Jurkat, Clone E6-1 (cell line): ENCODE results near the gene SUDS3.

ENCODE experiments used
- DNase-seq: peaks from one replicate; pipeline ENCODE4 v3.0.0-alpha.2; 2011; ENCODE audit warnings: low read depth, low spot score
- H3K4me3 ChIP-seq: 2 replicates; pipeline ENCODE4 v1.5.1; 2011; ENCODE audit warnings: mild to moderate bottlenecking, low read length, control low read depth, moderate library complexity

Gene SUDS3

DNA sequence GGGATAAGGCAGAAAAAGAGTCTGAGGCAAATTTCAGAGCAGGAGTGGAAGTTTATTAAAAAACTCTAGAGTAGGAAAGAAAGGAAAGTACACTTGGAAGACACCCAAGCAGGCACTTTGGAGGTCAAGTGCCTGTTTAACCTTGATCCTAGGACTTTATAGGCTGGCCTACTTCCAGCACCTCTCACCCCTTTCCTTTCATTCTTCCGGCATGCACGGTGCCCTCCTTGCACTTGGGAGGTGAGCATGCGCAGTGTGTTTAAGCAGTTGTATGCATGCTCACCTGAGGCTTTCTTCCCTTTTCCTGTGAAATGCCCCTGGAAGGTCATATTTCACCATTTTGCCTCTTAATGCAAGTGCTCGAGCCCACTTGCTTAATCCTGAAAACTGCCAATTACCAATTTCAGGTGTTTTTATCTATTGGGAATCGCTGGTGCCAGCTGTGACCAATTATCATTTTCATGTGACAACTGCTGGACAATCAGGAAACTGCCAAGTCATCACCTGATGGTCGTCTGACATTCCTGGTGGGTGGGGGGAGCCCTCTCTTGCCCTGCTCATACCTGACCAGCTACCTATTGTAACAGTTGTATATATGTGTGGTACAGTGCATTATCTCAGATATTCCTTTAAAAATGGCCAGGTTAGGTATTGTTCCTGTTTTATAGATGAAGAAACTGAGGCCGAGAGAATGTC lies 53.5 kb downstream of the SUDS3 start:
- H3K4me3 ChIP-seq, result no peak overlapping the region
- DNase-seq, result no peak

GRCh38 chr12:118430516-118430915 lies 54.2 kb downstream of the SUDS3 start:
- no peak overlapping the region for H3K4me3 ChIP-seq

DNA sequence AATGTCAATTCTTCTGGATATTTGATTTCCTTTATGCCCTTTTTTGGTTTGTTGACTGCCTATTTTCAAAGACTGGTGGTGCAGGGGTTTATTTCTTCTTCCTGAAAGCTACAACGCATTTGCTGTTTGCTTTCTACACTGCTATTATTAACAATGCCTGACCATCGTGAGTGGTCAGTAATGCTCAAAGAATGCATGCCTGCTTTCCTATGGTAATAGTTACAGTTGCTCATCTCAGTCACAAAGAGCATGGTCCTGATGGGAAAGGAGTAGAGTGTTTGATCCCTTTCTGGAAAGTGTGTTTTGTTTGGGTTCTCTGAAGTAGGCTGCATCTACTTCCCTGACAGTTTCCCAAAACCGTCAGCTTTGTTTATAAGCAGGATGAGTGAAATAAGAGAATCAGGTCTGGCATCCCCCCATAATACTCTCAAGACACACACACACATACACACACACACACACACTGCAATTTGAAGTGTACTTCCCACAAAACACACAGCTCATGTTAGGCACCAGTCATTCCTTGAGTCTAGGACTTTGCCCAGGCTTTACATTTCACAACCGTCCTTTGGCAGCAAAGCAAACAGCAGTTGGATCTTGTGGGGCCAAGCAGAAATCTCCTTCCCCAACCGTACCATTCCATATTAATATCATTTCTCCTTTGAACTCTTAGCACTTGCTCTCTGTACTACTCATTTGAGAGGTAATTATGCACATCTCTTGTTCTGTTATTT lies 56.6 kb downstream of the SUDS3 start:
- DNase-seq, result no peak
- no peak overlapping the region for H3K4me3 ChIP-seq

More at GRCh38 chr12:118430516-118430915, 54.2 kb downstream of the SUDS3 start:
- no peak for DNase-seq

- peak; percentile 32 for DNase-seq
- no peak overlapping the region for H3K4me3 ChIP-seq
Observed at GRCh38 chr12:118436002-118436730, 59.8 kb downstream of the SUDS3 start.

GRCh38 chr12:118436986-118437385 lies 60.6 kb downstream of the SUDS3 start:
- DNase-seq, result no peak

DNA sequence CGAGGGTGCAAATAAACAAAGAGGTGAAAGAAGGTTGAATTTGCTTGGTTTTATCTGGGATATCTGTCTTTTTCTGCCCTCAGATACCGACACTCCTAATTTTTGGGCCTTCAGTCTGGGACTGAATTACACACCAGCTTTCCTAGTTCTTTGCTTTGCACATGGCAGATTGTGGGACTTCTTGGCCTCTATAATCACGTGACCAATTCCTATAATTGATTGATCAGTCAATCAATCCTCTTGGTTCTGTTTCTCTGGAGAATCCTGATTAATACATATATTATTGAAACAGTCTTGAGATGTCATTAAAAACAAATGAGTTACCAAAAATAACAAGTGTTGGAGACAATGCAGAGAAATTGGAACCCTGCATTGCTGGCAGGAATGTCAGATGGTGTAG lies 62.7 kb downstream of the SUDS3 start:
- H3K4me3 ChIP-seq, result no peak overlapping the region
- DNase-seq, result no peak

More at GRCh38 chr12:118436986-118437385, 60.6 kb downstream of the SUDS3 start:
- no peak overlapping the region for H3K4me3 ChIP-seq

GRCh38 chr12:118446247-118446646 lies 69.9 kb downstream of the SUDS3 start:
- H3K4me3 ChIP-seq, result no peak overlapping the region
- no peak for DNase-seq

DNA sequence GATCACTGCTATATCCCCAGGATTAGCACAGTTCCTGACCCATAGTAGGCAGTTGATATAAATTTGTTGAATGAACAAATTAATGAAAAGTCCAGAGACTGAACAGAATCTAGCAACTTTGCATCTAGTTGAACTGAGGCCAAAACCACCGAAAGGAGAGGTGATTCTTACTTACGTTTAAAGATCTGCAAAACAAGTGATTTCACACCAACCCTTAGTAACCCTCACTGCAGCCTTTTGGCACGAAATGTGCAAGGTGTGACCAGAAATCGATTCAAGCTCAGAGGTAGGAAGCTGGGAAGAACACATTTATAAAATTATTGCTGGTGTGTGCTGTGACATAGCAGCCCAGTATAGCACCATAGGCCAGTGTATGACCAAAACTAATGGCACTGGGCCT lies 70.8 kb downstream of the SUDS3 start:
- no peak for DNase-seq

DNA sequence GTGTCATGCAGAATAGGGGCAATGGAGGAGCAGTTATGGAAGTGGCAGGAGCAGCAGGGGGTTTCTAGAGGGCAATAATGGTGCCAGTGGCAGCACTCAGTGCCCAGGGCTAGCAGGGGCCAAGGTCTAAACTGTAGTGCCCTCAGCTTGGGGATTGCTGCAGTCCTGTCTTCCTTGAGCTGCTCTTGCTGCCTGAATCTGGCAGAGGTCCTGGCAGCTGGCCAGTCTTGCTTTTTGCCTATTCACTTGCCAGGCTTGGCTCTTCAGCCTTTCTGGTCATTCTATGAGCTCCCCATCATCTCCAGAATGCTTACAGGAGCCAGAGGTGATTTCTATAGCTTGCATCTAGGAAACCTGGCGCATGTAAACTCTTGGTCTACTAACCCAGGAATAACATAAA lies 72.0 kb downstream of the SUDS3 start:
- no peak for DNase-seq
- no peak overlapping the region for H3K4me3 ChIP-seq

More for the DNA sequence above, 70.8 kb downstream of the SUDS3 start:
- no peak overlapping the region for H3K4me3 ChIP-seq

- no peak for DNase-seq
- no peak overlapping the region for H3K4me3 ChIP-seq
Observed at GRCh38 chr12:118455327-118455726, 79.0 kb downstream of the SUDS3 start.

DNA sequence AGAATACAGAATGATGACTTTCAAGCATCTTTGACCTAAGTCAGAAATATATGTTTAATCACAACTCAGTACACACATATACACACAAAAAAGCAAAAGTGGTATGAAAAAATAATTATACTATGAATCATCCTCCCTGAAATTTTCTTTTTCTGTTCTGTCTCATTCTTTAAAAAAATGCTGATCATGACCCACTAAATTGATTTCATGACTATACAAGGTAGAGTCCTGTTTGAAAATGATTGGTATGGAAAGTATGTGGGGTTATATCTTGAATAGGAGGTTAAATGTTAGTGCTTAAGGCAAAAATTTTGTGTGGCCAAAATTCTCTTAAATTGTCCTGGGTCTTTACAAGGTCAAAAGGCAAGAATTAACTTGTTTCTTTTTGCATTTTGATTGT lies 80.4 kb downstream of the SUDS3 start:
- no peak for DNase-seq
- H3K4me3 ChIP-seq, result no peak overlapping the region

GRCh38 chr12:118459110-118459509 lies 82.8 kb downstream of the SUDS3 start:
- no peak for DNase-seq
- no peak overlapping the region for H3K4me3 ChIP-seq

DNA sequence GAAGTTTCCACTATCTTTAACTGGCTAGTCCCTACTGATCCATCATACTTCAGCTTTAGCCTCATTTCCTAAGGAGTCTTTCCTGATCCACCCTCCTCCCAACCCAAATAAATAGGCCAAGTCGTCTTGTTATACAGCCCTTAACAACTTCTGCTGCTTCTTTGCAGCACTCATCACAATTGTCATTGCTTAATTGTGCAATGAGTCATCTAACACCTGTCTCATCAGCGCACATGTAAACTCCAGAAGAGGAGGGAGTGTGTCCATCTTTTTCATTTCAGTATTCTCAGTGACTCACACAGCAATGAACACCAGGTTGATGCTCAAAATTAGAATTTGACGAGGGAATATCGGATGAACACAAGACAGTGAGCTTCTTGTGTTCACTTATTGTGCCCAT lies 87.3 kb downstream of the SUDS3 start:
- H3K4me3 ChIP-seq, result no peak overlapping the region
- no peak for DNase-seq

GRCh38 chr12:118465706-118466105 lies 89.4 kb downstream of the SUDS3 start:
- H3K4me3 ChIP-seq, result no peak overlapping the region
- no peak for DNase-seq
